Measurements from ENCODE around the gene KANSL1.

DNA sequence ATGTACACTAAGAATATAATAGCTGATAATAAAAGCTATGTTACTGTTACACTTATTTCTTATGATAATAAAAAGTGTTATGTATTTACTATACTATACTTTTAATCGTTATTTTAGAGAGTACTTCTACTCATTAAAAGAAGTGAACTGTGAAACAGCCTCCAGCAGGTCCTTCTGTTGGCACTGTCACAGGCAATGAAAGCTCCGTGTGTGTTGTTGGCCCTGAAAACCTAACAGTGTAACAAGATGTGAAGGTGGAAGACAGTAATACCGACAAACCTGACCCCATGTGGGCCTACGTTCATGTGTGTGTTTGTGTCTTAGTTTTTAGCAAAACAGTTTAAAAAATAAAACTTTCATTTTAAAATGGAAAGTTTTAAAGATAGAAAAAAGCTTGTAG is 102.4 kb downstream of the KANSL1 start:
- TF ChIP-seq, protein P1, sequence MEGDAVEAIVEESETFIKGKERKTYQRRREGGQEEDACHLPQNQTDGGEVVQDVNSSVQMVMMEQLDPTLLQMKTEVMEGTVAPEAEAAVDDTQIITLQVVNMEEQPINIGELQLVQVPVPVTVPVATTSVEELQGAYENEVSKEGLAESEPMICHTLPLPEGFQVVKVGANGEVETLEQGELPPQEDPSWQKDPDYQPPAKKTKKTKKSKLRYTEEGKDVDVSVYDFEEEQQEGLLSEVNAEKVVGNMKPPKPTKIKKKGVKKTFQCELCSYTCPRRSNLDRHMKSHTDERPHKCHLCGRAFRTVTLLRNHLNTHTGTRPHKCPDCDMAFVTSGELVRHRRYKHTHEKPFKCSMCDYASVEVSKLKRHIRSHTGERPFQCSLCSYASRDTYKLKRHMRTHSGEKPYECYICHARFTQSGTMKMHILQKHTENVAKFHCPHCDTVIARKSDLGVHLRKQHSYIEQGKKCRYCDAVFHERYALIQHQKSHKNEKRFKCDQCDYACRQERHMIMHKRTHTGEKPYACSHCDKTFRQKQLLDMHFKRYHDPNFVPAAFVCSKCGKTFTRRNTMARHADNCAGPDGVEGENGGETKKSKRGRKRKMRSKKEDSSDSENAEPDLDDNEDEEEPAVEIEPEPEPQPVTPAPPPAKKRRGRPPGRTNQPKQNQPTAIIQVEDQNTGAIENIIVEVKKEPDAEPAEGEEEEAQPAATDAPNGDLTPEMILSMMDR (IDR thresholded peaks at IDR 0.05), result no peak
- TF ChIP-seq POLR2A (IDR thresholded peaks at IDR 0.05), result no peak
- TF ChIP-seq EP300 (IDR thresholded peaks at IDR 0.05), result no peak
